ENCODE results near the gene GOLT1A. TPM values are rescaled to one million over a fixed set of nuclear protein-coding genes. Genes with fewer than 3 reads are reported as not detected.

GOLT1A gene
- total and polyA plus RNA-seq, 2 donors (not counting 1 experiment from before 2014, with no cell fraction given), result not detected

GRCh38 chr1:204161609-204162493, 51.9 kb downstream of the GOLT1A start:
- intact Hi-C loops (cut with micrococcal nuclease), result loop anchor here (1.0 to 2.0 kb wide), 3 partner anchors 45 to 341 kb away; no protein-coding TSS in a partner anchor
- POLR2A ChIA-PET, result no interaction called here
- peaks cover 0 to 10% (median 0%) of the 10 kb centered on the region in 3 donors for H3K9me3 ChIP-seq (ENCODE audit: control extremely low read depth in 1 of 3, control insufficient read depth in 2 of 3, insufficient read depth in 1 of 3, low read length in 2 of 3)
- Mint-ChIP-seq H3K27me3 (peaks cover 37% of the 10 kb centered on the region), H3K4me3 (no peak overlapping the region), H3K9me3 (ENCODE audit: insufficient read depth) (no peaks in the 10 kb centered on the region), H3K27ac (no peak overlapping the region), H3K4me1 (no peaks in the 10 kb centered on the region)
- H2AFZ ChIP-seq (ENCODE audit: insufficient read depth, low read depth, low read length, poor library complexity, severe bottlenecking), result no peak overlapping the region
- no peak overlapping the region for H3K27ac ChIP-seq (ENCODE audit: low read length in 2 of 2)
- H3K9ac ChIP-seq (ENCODE audit: low read length), result no peak overlapping the region
- H3K4me2 ChIP-seq (replicated peaks; ENCODE audit: low read depth, low read length, poor library complexity, severe bottlenecking), result no peak overlapping the region
- TF ChIP-seq CTCF (IDR thresholded peaks at IDR 0.05) (no peak), EZH2 (IDR thresholded peaks at IDR 0.05; ENCODE audit: borderline replicate concordance, insufficient read depth, low read depth, low read length, poor library complexity, severe bottlenecking) (no peak)
- WGBS (ENCODE audit: insufficient coverage), result 78% methylated on average over 13 of the region's 14 CpGs
- H3K79me2 ChIP-seq (ENCODE audit: control insufficient read depth, insufficient read depth, low read length), result no peaks in the 10 kb centered on the region
- CTCF ChIA-PET, result interaction anchor here (0.6 to 4.7 kb wide), 18 partner anchors 8 to 646 kb away, joined by 3 to 99 read pairs (median 5); partner anchors contain the start of gene PLEKHA6
- peaks cover 0 to 17% (median 3%) of the 10 kb centered on the region in 4 experiments for H3K27me3 ChIP-seq (replicated peaks in 1 of 4; ENCODE audit: control extremely low read depth in 1 of 4, control insufficient read depth in 3 of 4, insufficient read depth in 4 of 4, low read length in 3 of 4)
- DNase-seq, result no peak
- H3K4me3 ChIP-seq (ENCODE audit: control extremely low read depth in 1 of 5, extremely low read depth in 1 of 5, insufficient read depth in 1 of 5, low read depth in 2 of 5, low read length in 4 of 5), result no peak overlapping the region
- no peak for ATAC-seq (ENCODE audit: low read depth)
- H3K4me1 ChIP-seq (ENCODE audit: control insufficient read depth in 2 of 2, insufficient read depth in 2 of 2, low read length in 2 of 2), result no peaks in the 10 kb centered on the region
- no peaks in the 10 kb centered on the region for H4K20me1 ChIP-seq (ENCODE audit: control insufficient read depth, insufficient read depth, low read length, poor library complexity, severe bottlenecking)
- H3K36me3 ChIP-seq (replicated peaks in 1 of 2; ENCODE audit: control extremely low read depth in 1 of 2, control insufficient read depth in 1 of 2, extremely low read depth in 1 of 2, insufficient read depth in 2 of 2, low read length in 1 of 2), result no peaks in the 10 kb centered on the region

GRCh38 chr1:204157962-204158361, 55.8 kb downstream of the GOLT1A start:
- Histone ChIP-seq H3K4me2 (replicated peaks; ENCODE audit: low read depth, low read length, poor library complexity, severe bottlenecking) (no peak overlapping the region), H3K79me2 (ENCODE audit: control insufficient read depth, insufficient read depth, low read length) (no peaks in the 10 kb centered on the region), H4K20me1 (ENCODE audit: control insufficient read depth, insufficient read depth, low read length, poor library complexity, severe bottlenecking) (no peaks in the 10 kb centered on the region), H3K4me1 (ENCODE audit: control insufficient read depth in 2 of 2, insufficient read depth in 2 of 2, low read length in 2 of 2) (no peaks in the 10 kb centered on the region), H3K27ac (ENCODE audit: low read length in 2 of 2) (no peak overlapping the region), H3K9ac (ENCODE audit: low read length) (no peak overlapping the region), H3K36me3 (replicated peaks in 1 of 2; ENCODE audit: control extremely low read depth in 1 of 2, control insufficient read depth in 1 of 2, extremely low read depth in 1 of 2, insufficient read depth in 2 of 2, low read length in 1 of 2) (no peaks in the 10 kb centered on the region), H3K27me3 (replicated peaks in 1 of 4; ENCODE audit: control extremely low read depth in 1 of 4, control insufficient read depth in 3 of 4, insufficient read depth in 4 of 4, low read length in 3 of 4) (peaks cover 0 to 18% (median 2%) of the 10 kb centered on the region in 4 experiments), H3K9me3 (ENCODE audit: control extremely low read depth in 1 of 3, control insufficient read depth in 2 of 3, insufficient read depth in 1 of 3, low read length in 2 of 3) (no peaks in the 10 kb centered on the region), H3K4me3 (ENCODE audit: control extremely low read depth in 1 of 5, extremely low read depth in 1 of 5, insufficient read depth in 1 of 5, low read depth in 2 of 5, low read length in 4 of 5) (no peak overlapping the region), H2AFZ (ENCODE audit: insufficient read depth, low read depth, low read length, poor library complexity, severe bottlenecking) (no peak overlapping the region)
- peaks cover 55% of the 10 kb centered on the region for H3K27me3 Mint-ChIP-seq
- H3K9me3 Mint-ChIP-seq (ENCODE audit: insufficient read depth), result no peaks in the 10 kb centered on the region
- CTCF ChIA-PET, result interaction anchor here (0.6 to 2.0 kb wide), 2 partner anchors 206 to 237 kb away, joined by 4 to 10 read pairs; no protein-coding TSS in a partner anchor
- H3K27ac Mint-ChIP-seq, result no peak overlapping the region
- no peak for ATAC-seq (ENCODE audit: low read depth)
- no peak for TF ChIP-seq EZH2 (IDR thresholded peaks at IDR 0.05; ENCODE audit: borderline replicate concordance, insufficient read depth, low read depth, low read length, poor library complexity, severe bottlenecking)
- no peak for TF ChIP-seq CTCF (IDR thresholded peaks at IDR 0.05)
- DNase-seq, result no peak
- no peak overlapping the region for H3K4me3 Mint-ChIP-seq
- intact Hi-C loops (cut with micrococcal nuclease), result no loop called here
- H3K4me1 Mint-ChIP-seq, result peaks cover under 1% of the 10 kb centered on the region
- POLR2A ChIA-PET, result no interaction called here
- WGBS (ENCODE audit: insufficient coverage), result 57% methylated on average over 6 of the region's 6 CpGs
